Measurements from ENCODE around the gene GAREM1. TPM values are rescaled to one million over a fixed set of nuclear protein-coding genes. Genes with fewer than 3 reads are reported as not detected.

GAREM1 gene
- total RNA-seq, 2 donors from 2014 or later = 15.3 to 20.1 TPM

DNA sequence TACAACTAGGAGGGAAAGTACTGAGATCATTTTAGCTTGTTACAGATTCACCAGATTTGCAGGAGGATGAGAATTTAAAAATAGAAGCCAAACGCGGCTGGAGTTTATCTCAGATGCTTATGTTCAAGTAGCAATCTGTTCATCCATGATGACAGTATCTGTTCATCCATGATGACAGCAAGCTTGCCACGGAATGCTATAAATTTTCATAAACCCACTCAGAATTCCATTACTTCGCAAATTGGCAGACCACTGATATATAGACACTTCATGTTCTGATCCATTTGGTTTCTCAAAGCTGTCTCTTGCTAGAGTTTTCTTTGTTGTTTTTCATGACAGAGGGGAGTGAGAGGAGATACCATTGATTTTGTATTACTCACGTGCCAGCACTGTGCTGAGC lies 84.2 kb downstream of the GAREM1 start:
- no peak overlapping the region for H3K9ac ChIP-seq (ENCODE audit: low read depth in 2 of 2, low read length in 2 of 2)
- no peak for DNase-seq
- H3K27ac ChIP-seq = no peak overlapping the region
- H3K4me1 ChIP-seq = no peaks in the 10 kb centered on the region
- no peaks in the 10 kb centered on the region for H3K27me3 ChIP-seq
- H3K9me3 ChIP-seq = no peaks in the 10 kb centered on the region
- intact Hi-C loops (cut with DNase I) = no loop called here
- H3K4me3 ChIP-seq = no peak overlapping the region
- TF ChIP-seq CTCF (IDR thresholded peaks at IDR 0.05) = no peak
- no peaks in the 10 kb centered on the region for H3K36me3 ChIP-seq

- H3K4me3 ChIP-seq = no peak overlapping the region
- H3K27me3 ChIP-seq = no peaks in the 10 kb centered on the region
- no peaks in the 10 kb centered on the region for H3K4me1 ChIP-seq
- intact Hi-C loops (cut with DNase I) = no loop called here
- H3K36me3 ChIP-seq = no peaks in the 10 kb centered on the region
- no peak for DNase-seq
- H3K27ac ChIP-seq = peak overlapping the region; percentile 15
- H3K9ac ChIP-seq (ENCODE audit: low read depth in 2 of 2, low read length in 2 of 2) = no peak overlapping the region
- no peak for TF ChIP-seq CTCF (IDR thresholded peaks at IDR 0.05)
- H3K9me3 ChIP-seq = no peaks in the 10 kb centered on the region
Observed at GRCh38 chr18:32383050-32383819, 87.4 kb downstream of the GAREM1 start.

- intact Hi-C loops (cut with DNase I) = no loop called here
- DNase-seq = no peak
- Histone ChIP-seq H3K27me3 (no peaks in the 10 kb centered on the region), H3K36me3 (no peaks in the 10 kb centered on the region), H3K4me3 (no peak overlapping the region), H3K9me3 (no peaks in the 10 kb centered on the region), H3K27ac (no peak overlapping the region), H3K9ac (ENCODE audit: low read depth in 2 of 2, low read length in 2 of 2) (no peak overlapping the region), H3K4me1 (no peaks in the 10 kb centered on the region)
- TF ChIP-seq CTCF (IDR thresholded peaks at IDR 0.05) = no peak
Observed at GRCh38 chr18:32381761-32382160, 88.9 kb downstream of the GAREM1 start.

GRCh38 chr18:32380559-32380958 lies 90.1 kb downstream of the GAREM1 start:
- intact Hi-C loops (cut with DNase I) = no loop called here
- no peaks in the 10 kb centered on the region for H3K36me3 ChIP-seq
- no peak for DNase-seq
- TF ChIP-seq CTCF (IDR thresholded peaks at IDR 0.05) = no peak
- H3K9ac ChIP-seq (ENCODE audit: low read depth in 2 of 2, low read length in 2 of 2) = no peak overlapping the region
- no peaks in the 10 kb centered on the region for H3K4me1 ChIP-seq
- no peak overlapping the region for H3K27ac ChIP-seq
- no peaks in the 10 kb centered on the region for H3K9me3 ChIP-seq
- no peaks in the 10 kb centered on the region for H3K27me3 ChIP-seq
- H3K4me3 ChIP-seq = no peak overlapping the region

- H3K27ac ChIP-seq = no peak overlapping the region
- no peaks in the 10 kb centered on the region for H3K9me3 ChIP-seq
- no peaks in the 10 kb centered on the region for H3K36me3 ChIP-seq
- H3K27me3 ChIP-seq = no peaks in the 10 kb centered on the region
- H3K4me3 ChIP-seq = no peak overlapping the region
- no peak overlapping the region for H3K9ac ChIP-seq (ENCODE audit: low read depth in 2 of 2, low read length in 2 of 2)
- no peak for TF ChIP-seq CTCF (IDR thresholded peaks at IDR 0.05)
- no peaks in the 10 kb centered on the region for H3K4me1 ChIP-seq
- intact Hi-C loops (cut with DNase I) = no loop called here
- no peak for DNase-seq
Observed at GRCh38 chr18:32379891-32380290, 90.8 kb downstream of the GAREM1 start.
